AG10803 (cell line): ENCODE results near the gene KLHL25.

Experiments used
- DNase-seq: peaks from one replicate; pipeline ENCODE4 v3.0.0; 2010; ENCODE audit warnings: low read depth
- H3K4me3 ChIP-seq: 2 replicates; pipeline ENCODE4 v1.5.1; 2011; ENCODE audit warnings: mild to moderate bottlenecking, low read length, control low read depth
- TF ChIP-seq, protein P1 (sequence below): conservative IDR thresholded peaks from 2 replicates; pipeline ENCODE4 v1.5.1; 2011; ENCODE audit warnings: mild to moderate bottlenecking, low read length, control low read depth, inconsistent platforms

KLHL25 gene

DNA sequence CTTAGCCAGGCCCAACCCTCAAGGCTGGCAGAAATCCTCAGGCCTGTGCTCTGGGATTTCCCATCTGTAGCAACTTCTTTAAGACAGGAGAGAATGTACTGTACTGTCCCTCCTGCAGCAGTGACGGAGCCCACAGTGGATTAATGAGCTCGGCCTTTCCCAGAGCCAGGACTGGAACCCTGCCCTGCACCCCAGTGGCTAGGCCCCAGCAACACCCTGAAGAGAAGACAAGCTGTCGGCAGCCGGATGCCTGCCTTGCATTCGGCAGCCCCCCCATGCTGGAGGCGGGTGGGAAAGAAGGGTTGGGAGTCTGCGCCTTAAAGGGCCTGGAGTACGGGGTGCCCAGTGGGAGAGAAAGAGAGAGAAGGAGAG lies 32.0 kb downstream of the KLHL25 start:
- DNase-seq = no peak
- no peak overlapping the region for H3K4me3 ChIP-seq
- TF ChIP-seq, protein P1, sequence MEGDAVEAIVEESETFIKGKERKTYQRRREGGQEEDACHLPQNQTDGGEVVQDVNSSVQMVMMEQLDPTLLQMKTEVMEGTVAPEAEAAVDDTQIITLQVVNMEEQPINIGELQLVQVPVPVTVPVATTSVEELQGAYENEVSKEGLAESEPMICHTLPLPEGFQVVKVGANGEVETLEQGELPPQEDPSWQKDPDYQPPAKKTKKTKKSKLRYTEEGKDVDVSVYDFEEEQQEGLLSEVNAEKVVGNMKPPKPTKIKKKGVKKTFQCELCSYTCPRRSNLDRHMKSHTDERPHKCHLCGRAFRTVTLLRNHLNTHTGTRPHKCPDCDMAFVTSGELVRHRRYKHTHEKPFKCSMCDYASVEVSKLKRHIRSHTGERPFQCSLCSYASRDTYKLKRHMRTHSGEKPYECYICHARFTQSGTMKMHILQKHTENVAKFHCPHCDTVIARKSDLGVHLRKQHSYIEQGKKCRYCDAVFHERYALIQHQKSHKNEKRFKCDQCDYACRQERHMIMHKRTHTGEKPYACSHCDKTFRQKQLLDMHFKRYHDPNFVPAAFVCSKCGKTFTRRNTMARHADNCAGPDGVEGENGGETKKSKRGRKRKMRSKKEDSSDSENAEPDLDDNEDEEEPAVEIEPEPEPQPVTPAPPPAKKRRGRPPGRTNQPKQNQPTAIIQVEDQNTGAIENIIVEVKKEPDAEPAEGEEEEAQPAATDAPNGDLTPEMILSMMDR = no peak

DNA sequence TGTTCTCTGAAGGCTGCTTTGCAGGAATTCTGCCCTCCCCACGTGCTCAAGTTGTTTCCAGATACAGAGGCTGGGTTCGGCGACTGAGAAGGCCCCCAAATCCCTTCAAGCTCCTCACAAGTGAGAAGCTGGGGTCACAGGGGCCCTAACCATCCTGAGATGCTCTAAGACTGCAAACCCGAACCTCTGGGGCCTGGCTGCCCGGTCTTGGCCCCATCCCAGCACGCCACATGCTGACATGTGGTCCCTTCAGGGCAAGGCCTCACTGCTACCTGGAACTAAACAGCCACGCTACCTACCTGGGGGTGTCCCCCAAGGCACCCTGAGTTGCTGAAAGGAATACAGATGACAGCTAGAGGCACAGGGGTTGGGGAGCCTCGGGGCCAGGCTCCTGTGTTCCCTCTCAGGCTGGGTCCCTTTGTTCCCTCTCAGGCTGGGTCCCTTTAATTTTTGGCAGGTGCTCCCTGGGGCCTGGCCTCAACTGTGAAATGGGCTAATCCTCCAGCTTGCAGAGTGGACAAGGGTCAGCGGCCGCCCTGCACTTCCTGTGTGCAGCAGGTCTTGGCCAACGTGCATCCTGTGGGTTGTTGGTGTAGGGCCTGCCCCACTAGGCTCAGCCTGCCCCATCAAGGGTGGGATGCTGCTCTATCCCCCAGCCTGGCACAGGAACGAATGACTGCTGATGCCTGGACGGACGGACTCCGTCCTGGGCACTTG lies 32.5 kb downstream of the KLHL25 start:
- no peak overlapping the region for H3K4me3 ChIP-seq
- TF ChIP-seq, protein P1 = no peak
- no peak for DNase-seq

DNA sequence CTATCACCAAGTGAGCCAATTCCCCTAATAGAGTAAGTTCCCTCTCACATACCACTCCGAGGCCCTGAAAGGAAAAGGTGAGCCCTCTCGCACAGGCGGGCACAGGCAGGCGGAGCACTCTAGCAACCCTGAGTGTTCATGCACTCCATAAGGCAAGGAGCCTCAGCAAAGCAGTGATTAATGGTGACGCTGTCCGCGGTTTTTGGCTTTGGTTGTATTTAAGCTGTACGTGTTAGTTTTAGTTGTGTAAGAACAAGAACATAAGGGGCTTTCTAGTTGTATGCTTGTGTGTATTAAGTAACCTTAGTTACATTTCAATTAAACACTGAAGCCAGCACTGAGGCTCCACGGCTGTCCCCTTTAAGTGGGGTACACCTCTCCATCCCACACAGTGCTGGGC lies 33.1 kb downstream of the KLHL25 start:
- TF ChIP-seq, protein P1 = no peak
- no peak for DNase-seq
- no peak overlapping the region for H3K4me3 ChIP-seq

DNA sequence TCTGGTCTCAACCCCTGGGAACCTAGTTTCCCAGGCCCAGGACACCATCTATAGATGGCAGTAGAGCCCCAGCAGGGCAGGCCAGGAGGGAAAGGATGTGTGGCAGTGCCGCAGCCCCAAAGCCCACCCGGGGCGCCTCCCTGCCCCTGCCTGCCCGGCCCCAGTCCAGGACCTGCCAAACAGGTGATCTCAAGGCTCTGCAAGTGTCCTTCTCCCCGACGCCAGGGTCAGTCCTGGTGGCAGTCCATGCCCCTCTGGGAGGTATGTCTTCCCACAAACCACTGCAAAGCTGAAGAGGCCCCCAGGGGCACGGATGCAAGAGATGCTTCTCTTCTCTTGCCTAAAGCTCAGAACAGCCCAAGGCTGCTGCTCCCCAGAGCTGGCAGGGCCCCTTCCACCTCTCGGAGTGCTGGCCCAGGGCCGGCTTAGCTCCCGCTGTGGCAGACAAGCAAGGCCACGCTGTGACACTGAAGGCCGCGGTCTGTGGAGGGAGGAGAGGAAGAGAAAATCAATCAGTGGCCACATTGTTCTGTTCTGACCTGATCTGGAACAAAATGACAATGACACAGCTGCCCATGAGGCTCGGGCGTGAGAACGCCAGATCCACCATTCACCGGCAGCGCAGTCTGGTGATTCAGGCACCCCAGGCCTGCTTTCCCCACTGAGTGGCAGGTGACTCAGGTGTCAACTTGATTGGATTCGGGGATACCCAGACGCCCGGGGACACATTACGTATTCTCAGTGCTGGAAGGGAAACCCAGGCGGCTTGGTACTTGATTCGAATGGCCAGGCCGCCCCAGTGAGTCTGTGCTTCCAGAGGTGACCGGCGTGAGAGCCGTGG lies 34.0 kb downstream of the KLHL25 start:
- DNase-seq = no peak
- H3K4me3 ChIP-seq = no peak overlapping the region
- TF ChIP-seq, protein P1 = no peak

DNA sequence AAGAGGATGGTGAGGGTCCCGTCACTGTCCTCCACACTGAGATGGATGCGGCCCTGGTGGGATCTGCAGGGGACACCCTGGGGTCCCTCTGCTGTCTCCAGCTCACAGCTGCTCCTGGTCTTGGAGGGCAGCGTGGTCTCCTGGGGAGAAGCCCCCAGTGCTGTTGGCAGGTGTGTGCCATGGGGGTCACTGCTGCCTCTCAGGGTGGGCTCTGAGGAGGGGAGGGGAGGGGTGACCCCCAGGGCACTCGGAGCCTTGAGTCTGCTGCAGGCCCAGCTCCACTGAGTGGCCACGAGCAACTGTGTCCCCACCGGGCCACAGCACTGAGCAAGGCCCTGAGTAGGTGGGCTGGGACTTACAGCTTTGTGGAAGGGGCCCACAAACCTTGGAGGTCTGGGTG lies 34.7 kb downstream of the KLHL25 start:
- no peak for DNase-seq
- TF ChIP-seq, protein P1 = no peak
- H3K4me3 ChIP-seq = no peak overlapping the region

GRCh38 chr15:85759376-85759775 lies 35.3 kb downstream of the KLHL25 start:
- DNase-seq = no peak
- TF ChIP-seq, protein P1 = no peak
- no peak overlapping the region for H3K4me3 ChIP-seq

DNA sequence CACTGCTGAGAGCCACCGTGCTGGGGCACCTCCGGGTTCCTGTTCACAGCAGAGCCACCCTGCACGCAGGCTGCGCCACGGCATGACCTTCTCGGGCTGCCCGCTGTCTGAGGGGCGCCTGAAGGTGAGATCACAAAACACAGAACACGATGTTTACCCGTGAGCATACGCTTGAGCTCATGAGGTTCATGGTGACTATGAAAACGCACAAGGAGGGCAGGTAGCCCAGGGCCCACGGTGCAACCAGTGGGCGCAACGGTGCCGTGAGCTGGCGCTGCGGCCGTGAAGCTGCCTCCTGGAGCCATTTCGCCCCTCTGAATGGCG lies 36.1 kb downstream of the KLHL25 start:
- DNase-seq = no peak
- H3K4me3 ChIP-seq = no peak overlapping the region
- TF ChIP-seq, protein P1 = no peak
